AG09319 (cell line): ENCODE results near the gene FAM50B.

Source experiments
- DNase-seq: peaks from one replicate; pipeline ENCODE4 v3.0.0-alpha.2; 2010; ENCODE audit warnings: low read depth; ENCODE audit errors: extremely low read depth
- CTCF ChIP-seq: IDR thresholded peaks from 2 replicates; pipeline ENCODE4 v1.5.1; 2011; ENCODE audit warnings: low read depth, mild to moderate bottlenecking, inconsistent platforms, low read length, moderate library complexity

The FAM50B gene

GRCh38 chr6:3849681-3850450, 693 bp downstream of the FAM50B start:
- no peak for TF ChIP-seq CTCF
- no peak for DNase-seq

- TF ChIP-seq CTCF: no peak
- no peak for DNase-seq
Measured at GRCh38 chr6:3850451-3851203, 1.5 kb downstream of the FAM50B start.

- DNase-seq: no peak
Measured at GRCh38 chr6:3851839-3852238, 2.7 kb downstream of the FAM50B start.

GRCh38 chr6:3852391-3852790, 3.2 kb downstream of the FAM50B start:
- no peak for TF ChIP-seq CTCF
- DNase-seq: no peak

More at GRCh38 chr6:3851839-3852238, 2.7 kb downstream of the FAM50B start:
- TF ChIP-seq CTCF: no peak

- DNase-seq: no peak
- no peak for TF ChIP-seq CTCF
Measured at GRCh38 chr6:3855866-3856265, 6.7 kb downstream of the FAM50B start.

- no peak for TF ChIP-seq CTCF
- DNase-seq: no peak
Measured at GRCh38 chr6:3856576-3856975, 7.4 kb downstream of the FAM50B start.
